Smooth muscle cell (in vitro differentiated cells): ENCODE data around the gene TRPM5. TPM values are rescaled to one million over a fixed set of nuclear protein-coding genes. Genes with fewer than 3 reads are reported as not detected.
A peak's percentile ranks its signal among the peaks of the same experiment; 100 is the strongest.

Experiments
- DNase-seq: peaks from one replicate; lab custom pipeline; 2025; ENCODE audit not compliant: unreplicated experiment; lab: John Stamatoyannopoulos, UW
- H2AFZ ChIP-seq: fragments of 200-600 bp; sonication (generic); 2 replicates; pipeline ENCODE4 v1.6.0; 2016; ENCODE audit warnings: antibody characterized with exemption, low read depth, mild to moderate bottlenecking
- H3F3A ChIP-seq: fragments of 200-600 bp; sonication (generic); 2 replicates; pipeline ENCODE4 v1.6.0; 2017; ENCODE audit warnings: antibody characterized with exemption, low read depth
- H3K27ac ChIP-seq: fragments of 200-600 bp; sonication (generic); 2 replicates; pipeline ENCODE4 v1.5.1; 2016; ENCODE audit warnings: low read depth, mild to moderate bottlenecking
- H3K27me3 ChIP-seq: fragments of 200-600 bp; sonication (generic); 2 replicates; pipeline ENCODE4 v1.6.1; 2016; ENCODE audit warnings: low read depth, mild to moderate bottlenecking
- H3K36me3 ChIP-seq: fragments of 200-600 bp; sonication (generic); 2 replicates; pipeline ENCODE4 v1.5.1; 2016; ENCODE audit warnings: low read depth
- H3K4me1 ChIP-seq: fragments of 200-600 bp; sonication (generic); 2 replicates; pipeline ENCODE4 v1.5.1; 2016; ENCODE audit warnings: low read depth
- H3K4me2 ChIP-seq: fragments of 200-600 bp; sonication (generic); 2 replicates; pipeline ENCODE4 v1.6.0; 2016; ENCODE audit warnings: mild to moderate bottlenecking
- H3K4me3 ChIP-seq: fragments of 200-600 bp; sonication (generic); 2 replicates; pipeline ENCODE4 v1.5.1; 2016; ENCODE audit warnings: mild to moderate bottlenecking
- H3K79me2 ChIP-seq: fragments of 200-600 bp; sonication (generic); 2 replicates; pipeline ENCODE4 v1.6.0; 2016; ENCODE audit warnings: low read depth, mild to moderate bottlenecking
- H3K9ac ChIP-seq: fragments of 200-600 bp; sonication (generic); 2 replicates; pipeline ENCODE4 v1.6.0; 2016; ENCODE audit warnings: low read depth
- H3K9me3 ChIP-seq: fragments of 200-600 bp; sonication (generic); replicated peaks from 2 replicates; pipeline ENCODE4 v1.5.1; 2016; ENCODE audit warnings: low read depth
- H4K20me1 ChIP-seq: fragments of 200-600 bp; sonication (generic); 2 replicates; pipeline ENCODE4 v1.6.0; 2016; ENCODE audit warnings: low read depth
- WGBS: methylation state at CpG from one replicate; pipeline ENCODE4 v1.1.7; 2016; ENCODE audit warnings: low lambda C conversion rate; 5-methylcytosine and 5-hydroxymethylcytosine counted together
- polyA plus RNA-seq: library from polyadenylated mRNA; unstranded; fragments of >200 nt; fragmentation: Nextera tagmentation; extraction: Ambion mirVana; gene quantifications from 2 replicates; pipeline ENCODE4 v1.2.1, GENCODE V29; 2016
- total RNA-seq: library from RNA; depleted of rRNA; stranded (reverse); fragments of >200 nt; gene quantifications from 2 replicates; pipeline ENCODE4 v1.2.3, GENCODE V29; 2014
- TF ChIP-seq, protein P1 (sequence below): fragments of 200-600 bp; sonication (generic); IDR thresholded peaks from 2 replicates; pipeline ENCODE4 v1.5.1; 2017; ENCODE audit warnings: borderline replicate concordance, mild to moderate bottlenecking, antibody characterized with exemption; ENCODE audit not compliant: insufficient read depth, poor library complexity, severe bottlenecking

TRPM5 gene
- total and polyA plus RNA-seq, 2 experiments from 2014 or later, result not detected

DNA sequence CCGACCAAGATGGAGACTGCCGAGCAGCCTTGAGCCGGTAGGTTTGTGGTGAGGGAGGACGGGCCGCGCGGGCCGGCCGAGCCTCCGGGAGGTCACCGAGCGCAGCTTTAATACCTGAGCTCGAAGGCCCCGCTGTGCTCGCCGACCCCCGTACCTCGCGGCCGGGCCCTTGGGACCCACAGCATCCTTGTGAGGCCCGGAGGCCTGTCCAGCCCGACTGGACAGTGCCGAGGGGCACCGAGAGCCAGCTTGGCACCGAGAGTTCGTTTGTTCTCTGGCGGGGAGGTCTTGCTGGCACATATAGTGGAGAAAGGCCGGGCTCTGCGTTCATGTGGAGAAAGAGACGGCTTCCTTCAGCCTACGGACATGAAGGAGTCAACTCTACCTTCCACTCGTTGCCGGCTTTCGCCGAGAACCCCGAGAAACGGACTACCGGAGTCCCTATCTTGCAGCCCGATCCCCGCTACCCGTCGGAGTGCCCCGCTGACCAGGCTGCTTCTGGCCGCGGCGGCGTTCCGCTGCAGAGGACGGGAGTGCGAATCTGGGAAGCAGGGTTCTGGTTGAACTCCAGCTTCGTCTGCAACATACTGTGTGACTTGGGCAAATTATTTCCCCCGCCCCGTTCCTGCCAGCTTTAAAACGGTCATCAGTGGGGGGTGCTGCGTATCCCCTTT lies 43.4 kb downstream of the TRPM5 start:
- Histone ChIP-seq H3K27ac (peak overlapping the region; percentile 79), H3K9me3 (no peaks in the 10 kb centered on the region), H2AFZ (peak overlapping the region; percentile 42), H3K27me3 (no peaks in the 10 kb centered on the region), H3F3A (peaks cover 17% of the 10 kb centered on the region), H3K79me2 (peaks cover 18% of the 10 kb centered on the region), H4K20me1 (no peaks in the 10 kb centered on the region), H3K4me3 (peak overlapping the region; percentile 96), H3K4me1 (peaks cover 13% of the 10 kb centered on the region), H3K4me2 (peak overlapping the region; percentile 95), H3K9ac (peak overlapping the region; percentile 96), H3K36me3 (no peaks in the 10 kb centered on the region)
- no peak for DNase-seq
- 2% methylated on average over 55 of the region's 55 CpGs for WGBS
- TF ChIP-seq, protein P1, sequence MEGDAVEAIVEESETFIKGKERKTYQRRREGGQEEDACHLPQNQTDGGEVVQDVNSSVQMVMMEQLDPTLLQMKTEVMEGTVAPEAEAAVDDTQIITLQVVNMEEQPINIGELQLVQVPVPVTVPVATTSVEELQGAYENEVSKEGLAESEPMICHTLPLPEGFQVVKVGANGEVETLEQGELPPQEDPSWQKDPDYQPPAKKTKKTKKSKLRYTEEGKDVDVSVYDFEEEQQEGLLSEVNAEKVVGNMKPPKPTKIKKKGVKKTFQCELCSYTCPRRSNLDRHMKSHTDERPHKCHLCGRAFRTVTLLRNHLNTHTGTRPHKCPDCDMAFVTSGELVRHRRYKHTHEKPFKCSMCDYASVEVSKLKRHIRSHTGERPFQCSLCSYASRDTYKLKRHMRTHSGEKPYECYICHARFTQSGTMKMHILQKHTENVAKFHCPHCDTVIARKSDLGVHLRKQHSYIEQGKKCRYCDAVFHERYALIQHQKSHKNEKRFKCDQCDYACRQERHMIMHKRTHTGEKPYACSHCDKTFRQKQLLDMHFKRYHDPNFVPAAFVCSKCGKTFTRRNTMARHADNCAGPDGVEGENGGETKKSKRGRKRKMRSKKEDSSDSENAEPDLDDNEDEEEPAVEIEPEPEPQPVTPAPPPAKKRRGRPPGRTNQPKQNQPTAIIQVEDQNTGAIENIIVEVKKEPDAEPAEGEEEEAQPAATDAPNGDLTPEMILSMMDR, result no peak

GRCh38 chr11:2400069-2400761 lies 44.1 kb downstream of the TRPM5 start, which contains the start of gene TSSC4:
Gene TSSC4 (plus strand): TSS chr11:2400750. CDS start chr11:2402634, 1,884 bp downstream.
- Histone ChIP-seq H3K4me3 (peak within 1 kb of the TSS; percentile 96), H3K9ac (peak within 1 kb of the TSS; percentile 96), H3K9me3 (no peaks in the 10 kb centered on the region), H3K27me3 (no peaks in the 10 kb centered on the region), H3K4me2 (peak within 1 kb of the TSS; percentile 95), H3K79me2 (peaks cover 18% of the 10 kb centered on the region), H3K36me3 (no peaks in the 10 kb centered on the region), H3K4me1 (peaks cover 13% of the 10 kb centered on the region), H2AFZ (peak within 1 kb of the TSS; percentile 42), H4K20me1 (no peaks in the 10 kb centered on the region), H3K27ac (peak within 1 kb of the TSS; percentile 89), H3F3A (peaks cover 17% of the 10 kb centered on the region)
- TF ChIP-seq, protein P1, result peak; percentile 94
- 4% methylated on average over 57 of the region's 66 CpGs for WGBS
- DNase-seq, result peak; percentile 97

DNA sequence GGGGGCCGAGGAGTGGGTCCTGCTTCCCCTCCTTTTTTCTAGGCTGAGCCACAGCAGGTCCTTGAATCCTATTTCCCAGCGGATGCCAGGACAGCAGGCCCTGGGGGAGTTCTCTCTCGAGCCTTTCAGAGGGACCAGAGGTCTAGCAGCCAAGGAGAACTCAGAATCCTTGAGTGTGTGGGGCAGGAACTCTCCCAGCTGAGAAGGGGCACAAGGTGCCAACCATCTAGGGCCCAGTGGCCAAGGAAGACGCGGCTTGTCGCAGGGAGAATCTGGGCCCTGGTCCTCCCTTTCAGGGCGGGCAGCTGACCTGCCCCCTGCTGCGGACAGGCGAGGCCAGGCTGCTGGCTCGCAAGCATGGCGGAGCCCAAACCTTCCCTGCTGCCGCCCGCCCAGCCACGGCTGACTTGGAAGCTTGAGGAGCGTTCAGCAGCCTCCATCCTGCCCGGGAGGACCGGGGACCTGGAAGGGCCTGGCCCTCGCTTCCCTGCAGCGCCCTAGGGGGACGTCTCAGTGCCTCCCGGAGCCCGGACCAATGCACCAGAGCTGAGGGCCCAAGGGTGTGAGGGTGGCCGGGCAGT lies 44.7 kb downstream of the TRPM5 start:
- Histone ChIP-seq H3K27ac (peak overlapping the region; percentile 89), H3K36me3 (no peaks in the 10 kb centered on the region), H3F3A (peaks cover 17% of the 10 kb centered on the region), H2AFZ (no peak overlapping the region), H3K27me3 (no peaks in the 10 kb centered on the region), H3K9ac (peak overlapping the region; percentile 82), H3K4me3 (peak overlapping the region; percentile 58), H3K9me3 (no peaks in the 10 kb centered on the region), H3K79me2 (peaks cover 18% of the 10 kb centered on the region), H4K20me1 (peaks cover 2% of the 10 kb centered on the region), H3K4me1 (peaks cover 13% of the 10 kb centered on the region), H3K4me2 (peak overlapping the region; percentile 86)
- 64% methylated on average over 23 of the region's 23 CpGs for WGBS
- DNase-seq, result no peak
- TF ChIP-seq, protein P1, result no peak
